Measurements from ENCODE around the gene FAM20C.

Gene FAM20C

DNA sequence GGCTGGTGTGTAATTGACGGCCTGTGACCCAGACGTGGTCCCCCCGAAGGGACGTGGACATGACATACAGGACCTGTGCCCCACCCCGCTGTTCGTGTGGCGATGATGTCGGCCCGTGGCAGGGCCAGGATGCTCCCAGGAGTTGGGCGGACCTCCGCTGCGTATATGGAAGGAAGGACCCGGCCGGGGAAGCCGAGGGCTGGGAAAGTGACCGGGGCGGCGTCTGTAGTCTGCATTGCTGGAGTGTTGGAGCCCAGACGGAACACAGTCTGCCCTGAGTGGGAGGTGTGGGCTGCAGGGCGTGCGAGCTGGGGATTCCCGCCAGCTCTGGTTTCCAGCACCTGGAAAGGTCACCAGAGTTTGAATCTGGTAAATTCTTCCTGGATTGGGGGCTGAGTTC, 52.6 kb downstream of the FAM20C start:
- DNase-seq (ENCODE audit: low read depth in 3 of 3) = no peak

DNA sequence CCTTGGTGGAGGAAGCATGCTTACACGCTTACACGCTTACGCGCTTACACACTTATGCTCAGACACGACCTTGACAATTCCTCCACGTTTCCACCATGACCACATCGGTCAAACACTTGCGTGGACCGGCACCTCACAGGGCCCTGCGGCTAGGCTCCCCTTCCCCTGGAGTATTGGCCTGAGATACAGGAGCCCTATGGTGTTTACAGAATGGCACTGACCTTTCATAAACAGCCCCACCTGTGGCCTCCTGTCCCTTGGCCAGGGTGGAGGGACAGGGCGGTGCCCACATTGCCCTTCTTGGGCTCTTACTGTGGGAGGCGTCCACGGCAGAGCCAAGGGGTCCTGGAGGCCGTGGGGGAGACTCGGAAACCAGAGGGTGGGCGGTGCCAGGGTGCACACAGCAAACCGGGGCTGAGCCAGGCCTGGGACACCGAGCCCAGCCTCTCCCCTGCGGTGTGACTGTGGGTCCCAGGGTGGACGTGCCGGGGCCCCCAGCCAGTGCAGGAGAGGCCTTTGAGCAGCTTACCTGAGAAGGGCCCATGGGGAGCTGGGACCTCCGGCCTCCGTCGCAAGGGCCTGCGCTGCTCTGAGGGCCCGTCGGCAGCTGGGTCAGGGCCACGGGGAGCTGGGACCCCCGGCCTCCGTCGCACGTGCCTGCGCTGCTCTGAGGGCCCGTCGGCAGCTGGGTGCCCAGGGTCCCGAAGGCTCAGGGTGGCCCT, 53.4 kb downstream of the FAM20C start:
- DNase-seq (ENCODE audit: low read depth in 3 of 3) = no peak

DNA sequence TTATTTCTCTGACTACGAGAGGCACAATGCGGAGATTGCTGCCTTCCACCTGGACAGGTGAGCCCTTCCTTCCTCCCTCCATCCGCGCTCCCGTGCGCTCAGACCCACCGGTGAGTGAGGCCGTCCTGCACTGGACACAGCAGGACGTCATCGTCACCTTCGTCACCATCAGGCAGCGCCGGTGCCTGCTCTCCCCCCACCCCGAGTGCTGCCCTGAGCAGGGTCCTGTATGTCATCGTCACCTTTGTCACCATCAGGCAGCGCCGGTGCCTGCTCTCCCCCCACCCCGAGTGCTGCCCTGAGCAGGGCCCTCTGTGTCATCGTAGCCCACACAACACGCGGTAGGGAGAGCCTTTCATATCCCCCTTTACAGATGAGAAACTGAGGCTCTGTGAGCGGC, 54.1 kb downstream of the FAM20C start:
- no peak for DNase-seq (ENCODE audit: low read depth in 3 of 3)

DNA sequence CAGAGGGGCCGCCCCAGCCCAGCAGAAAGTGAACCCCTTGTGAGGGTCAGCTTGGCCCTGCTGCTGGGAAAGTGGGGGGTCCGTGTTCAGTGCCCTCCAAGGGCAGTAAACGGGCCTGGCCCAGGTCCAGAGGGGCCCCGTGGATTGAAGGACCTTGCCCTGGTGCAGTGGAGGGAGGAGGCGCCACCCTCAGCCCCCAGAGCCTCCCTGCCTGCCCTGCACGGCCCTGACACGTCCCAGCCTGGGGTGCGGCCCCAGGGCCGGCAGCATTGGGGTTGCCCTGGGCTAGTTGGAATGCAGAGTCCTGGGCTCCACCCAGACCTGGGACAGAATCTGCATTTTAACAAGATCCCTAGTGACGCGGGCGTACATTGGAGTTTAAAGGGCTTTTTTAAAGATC, 54.8 kb downstream of the FAM20C start:
- DNase-seq (ENCODE audit: low read depth in 3 of 3) = no peak

DNA sequence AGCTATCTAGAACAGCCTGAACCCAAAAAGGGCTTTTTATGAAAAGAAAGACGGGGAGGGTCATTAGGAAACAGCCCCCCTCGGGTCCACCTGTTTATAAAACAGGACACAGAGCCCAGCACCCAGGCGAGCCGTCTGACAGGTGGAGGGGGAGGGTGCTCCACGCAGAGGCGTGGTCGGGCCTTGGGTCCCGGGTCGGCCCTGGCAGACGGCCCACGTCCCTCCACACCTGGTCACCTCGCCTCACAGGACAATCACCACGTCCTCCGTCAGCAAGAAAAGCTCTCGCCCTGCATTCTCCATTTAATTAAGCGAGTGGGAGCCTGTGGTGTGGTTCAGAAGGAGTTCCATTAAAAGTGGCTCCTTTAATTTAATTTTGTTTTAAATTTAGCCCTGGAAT, 55.3 kb downstream of the FAM20C start:
- DNase-seq (ENCODE audit: low read depth in 3 of 3) = no peak

DNA sequence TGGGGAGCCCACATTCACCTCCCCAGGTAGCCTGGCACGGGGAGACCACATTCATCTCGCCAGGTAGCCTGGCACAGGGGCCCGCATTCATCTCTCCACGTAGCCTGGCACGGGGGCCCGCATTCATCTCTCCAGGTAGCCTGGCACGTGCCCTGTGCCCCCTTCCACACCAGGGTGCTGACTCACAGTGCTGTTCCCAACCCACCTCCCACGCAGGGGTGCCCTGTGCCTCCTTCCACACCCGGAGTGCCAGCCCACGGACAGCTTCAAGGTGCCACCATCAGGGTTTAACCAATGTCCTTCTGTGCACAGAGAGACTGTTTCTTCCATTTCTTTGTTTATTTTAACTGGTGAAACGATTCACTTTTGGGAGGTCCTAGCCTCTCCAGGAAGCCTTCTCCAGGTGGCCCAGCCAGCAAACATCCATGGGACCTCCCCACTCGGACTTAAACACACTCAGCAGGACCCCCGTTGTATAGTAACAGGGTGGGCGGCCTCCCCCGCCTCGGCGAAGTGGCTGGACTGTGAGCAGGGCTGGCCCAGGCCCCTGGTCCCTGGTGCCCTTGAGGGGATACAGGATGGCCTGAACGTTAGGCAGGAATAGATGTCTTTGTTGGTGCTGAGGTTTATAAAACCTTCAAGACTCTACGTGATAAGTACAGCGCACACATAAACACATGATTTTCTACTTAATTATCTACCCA, 56.5 kb downstream of the FAM20C start:
- DNase-seq (ENCODE audit: low read depth in 3 of 3) = no peak

DNA sequence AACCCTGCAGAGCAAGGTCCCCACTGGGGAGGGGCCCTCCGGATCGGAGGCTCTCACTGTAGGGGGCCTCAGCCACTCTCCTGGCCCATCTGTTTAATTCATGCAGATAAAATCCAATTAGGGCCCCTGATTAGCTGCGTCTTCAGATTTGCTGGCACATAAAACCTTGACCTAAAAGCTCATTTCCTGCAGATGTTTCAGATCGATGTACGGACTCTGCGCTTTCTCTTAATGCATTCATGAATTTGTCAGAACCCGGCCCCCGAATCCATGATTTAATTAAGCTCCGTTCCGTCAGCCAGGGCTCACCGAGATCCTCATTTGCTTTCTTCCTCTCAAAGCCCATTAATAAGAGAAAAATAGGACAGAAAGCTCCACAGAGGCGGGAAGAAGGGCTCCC, 57.6 kb downstream of the FAM20C start:
- DNase-seq (ENCODE audit: low read depth in 3 of 3) = no peak

DNA sequence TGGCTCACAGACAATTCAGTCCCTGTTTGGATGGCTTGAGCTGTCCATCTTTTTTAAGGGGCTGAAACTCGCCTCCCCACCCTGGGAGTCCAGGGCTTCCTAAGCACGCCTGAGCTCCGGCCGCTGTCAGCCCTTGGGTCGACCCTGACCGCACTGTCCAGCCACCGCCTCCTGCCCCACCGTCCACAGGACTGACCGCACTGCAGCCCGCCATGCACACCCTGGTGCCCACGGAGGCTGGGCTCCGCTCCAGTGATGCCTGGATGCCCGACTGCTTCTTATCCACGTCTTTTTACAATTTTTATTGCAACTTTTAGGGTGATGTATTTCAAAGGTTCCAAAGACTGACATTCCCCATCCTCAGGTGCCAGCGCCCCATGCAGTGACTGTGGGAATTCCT, 58.2 kb downstream of the FAM20C start:
- DNase-seq (ENCODE audit: low read depth in 3 of 3) = no peak

DNA sequence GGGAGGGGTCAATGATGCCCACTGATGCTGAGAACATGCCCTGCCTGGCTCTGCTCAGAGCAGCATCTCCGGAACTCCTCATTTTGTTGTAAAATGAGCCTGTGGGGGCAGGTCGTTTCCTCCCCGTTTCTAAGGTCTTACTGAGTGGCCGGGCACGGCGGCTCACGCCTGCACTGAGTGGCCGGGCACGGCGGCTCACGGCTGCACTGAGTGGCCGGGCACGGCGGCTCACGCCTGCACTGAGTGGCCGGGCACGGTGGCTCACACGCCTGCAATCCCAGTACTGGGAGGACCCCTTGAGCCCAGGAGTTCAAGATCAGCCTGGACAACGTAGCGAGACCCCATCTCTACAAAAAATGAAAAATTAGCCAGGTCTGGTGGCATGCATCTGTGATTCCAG, 58.6 kb downstream of the FAM20C start:
- no peak for DNase-seq (ENCODE audit: low read depth in 3 of 3)

DNA sequence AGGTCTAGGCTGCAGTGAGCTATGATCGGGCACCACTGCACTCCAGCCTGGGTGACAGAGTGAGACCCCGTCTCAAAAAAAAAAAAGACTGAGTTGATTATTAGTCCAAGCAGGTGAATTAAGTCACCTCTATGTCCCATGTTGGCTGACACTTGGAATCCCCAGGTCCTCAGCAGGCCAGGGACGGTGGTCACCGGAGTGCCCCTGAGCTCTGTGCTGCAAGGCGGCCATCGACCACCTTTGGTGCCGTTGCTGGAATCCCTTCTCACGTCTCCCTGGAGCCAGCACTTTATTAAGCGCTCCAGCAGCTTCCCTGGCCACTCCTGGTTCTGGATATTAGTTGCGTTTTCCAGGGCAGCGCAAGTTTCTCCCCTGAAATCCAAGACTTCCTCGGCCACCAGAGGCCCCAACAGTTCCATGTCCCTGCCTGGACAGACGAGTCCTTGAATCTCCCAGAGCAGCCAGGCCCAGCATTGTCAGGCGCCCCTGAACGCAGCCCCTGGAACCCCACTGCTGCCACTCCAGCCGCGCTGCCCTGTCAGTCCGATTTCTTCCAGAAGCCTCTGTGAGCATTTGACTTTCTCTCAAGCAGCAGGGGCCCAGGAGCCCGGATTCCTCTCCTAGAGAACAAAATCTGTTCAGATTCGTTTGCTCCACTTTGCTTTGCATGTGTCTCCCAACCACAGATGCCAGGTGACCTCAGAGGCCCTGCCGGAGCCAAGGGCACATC, 59.2 kb downstream of the FAM20C start:
- no peak for DNase-seq (ENCODE audit: low read depth in 3 of 3)

DNA sequence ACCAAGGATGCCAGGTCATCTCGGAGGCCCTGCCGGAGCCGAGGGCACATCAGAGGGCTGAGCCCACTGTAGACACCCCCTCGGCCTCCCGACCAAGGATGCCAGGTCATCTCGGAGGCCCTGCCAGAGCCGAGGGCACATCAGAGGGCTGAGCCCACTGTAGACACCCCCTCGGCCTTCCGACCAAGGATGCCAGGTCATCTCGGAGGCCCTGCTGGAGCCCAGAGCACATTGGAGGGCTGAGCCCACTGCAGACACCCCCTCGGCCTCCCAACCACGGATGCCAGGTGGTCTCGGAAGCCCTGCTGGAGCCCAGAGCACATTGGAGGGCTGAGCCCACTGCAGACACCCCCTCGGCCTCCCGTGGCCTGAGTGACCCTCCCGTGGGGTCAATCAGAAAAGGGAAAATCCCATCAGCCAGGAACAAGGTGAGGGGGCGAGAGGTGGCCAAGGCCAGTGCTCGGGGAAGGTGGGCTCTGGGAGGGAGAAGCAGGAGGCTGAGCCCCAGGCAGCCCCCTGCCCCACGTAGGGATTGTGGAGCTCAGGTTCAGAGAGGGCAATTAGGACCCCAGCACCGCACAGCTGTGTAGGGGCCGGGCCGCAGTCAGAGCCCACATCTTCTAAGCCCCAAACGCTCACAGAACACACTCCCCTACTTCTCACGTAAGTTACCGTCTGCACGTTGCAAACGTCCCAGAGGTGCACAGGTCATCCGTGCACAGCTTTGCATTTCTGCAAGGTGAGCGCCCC, 60.0 kb downstream of the FAM20C start:
- DNase-seq (ENCODE audit: low read depth in 3 of 3) = no peak

DNA sequence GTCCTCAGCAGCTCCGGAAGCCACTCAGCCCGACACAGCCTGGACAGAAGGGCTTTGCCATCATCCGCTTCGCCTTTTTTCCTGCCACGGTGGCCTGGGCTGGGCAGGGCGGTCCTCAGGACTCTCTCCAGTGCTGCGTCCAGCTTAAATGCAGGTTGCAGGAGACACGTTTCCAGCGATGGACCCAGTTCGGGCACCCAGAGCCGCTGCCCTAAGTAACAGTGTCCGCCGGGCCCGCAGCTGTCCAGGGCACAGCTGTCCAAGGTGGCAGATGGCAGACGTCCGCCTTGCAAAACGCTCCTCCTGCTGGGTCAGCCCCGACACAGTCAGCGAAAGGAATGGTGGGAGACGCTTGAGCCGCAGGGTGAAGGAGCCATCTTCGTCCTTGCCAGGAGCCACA, 60.6 kb downstream of the FAM20C start:
- DNase-seq (ENCODE audit: low read depth in 3 of 3) = no peak

DNA sequence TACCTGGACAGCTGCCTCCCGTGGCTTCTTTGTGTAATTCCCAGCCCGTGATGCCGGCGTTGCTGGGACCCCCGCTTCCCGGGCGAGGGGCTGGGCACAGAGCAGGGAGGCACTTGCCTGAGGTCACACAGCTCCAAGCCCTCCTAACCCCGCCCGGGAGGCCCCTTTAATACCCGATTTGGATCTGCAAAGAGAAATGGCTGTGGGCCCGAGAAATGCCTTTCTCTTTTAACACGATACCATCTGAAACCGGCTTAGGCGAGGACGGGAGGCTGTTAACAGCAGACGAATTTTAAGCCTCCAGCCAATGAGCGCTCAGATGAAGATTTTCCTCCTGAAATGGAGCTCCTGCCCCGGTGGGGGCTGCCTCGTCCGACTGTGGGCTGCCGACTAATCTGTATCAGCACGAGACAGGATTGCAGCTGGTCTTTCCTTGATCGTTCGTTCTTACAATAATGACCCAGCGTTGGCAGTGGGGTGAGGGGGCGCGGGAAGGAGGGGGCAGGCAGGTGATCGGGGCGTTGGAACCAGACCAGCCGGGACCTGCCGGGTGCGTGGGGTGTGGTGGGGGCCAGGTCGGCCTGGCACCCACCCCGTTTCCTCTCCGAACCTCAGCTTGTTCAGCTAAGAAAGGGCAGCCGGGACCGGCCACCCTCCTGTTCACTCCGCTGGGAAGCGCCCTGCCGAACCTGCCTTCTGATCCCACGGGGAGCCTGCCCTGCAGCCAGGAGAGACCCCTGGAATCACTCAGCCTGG, 61.4 kb downstream of the FAM20C start:
- no peak for DNase-seq (ENCODE audit: low read depth in 3 of 3)

DNA sequence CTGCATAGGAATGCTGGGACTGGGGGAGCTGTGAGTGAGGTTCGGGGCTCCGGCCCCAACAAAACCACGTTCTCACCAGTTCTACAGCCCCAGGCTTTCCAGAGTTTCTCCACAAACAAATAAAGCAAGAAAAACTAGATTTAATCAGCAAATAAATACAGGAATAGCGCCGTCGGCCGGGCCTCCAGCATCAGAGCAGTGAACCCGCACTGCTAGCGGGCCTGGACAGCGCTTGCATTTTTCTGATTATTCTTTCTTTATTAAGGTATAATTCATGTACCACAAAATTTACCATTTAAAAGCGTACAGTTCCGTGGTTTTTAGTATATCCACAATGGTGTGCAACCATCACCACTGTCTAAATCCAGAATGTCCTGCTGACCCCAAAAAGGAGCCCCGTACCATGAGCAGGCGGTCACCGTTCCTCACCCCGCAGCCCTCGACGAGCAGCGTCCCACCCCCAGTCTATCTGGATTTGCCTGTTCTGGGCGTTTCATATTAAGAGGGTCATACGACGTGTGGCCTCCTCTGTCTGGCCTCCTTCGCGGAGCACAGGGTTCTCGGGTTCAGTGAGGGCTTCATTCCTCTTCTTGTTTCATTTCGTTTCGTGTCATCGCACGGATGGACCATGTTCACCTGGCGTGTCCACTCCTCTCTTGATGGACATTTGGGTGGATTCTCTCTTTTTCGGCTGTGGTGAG, 62.1 kb downstream of the FAM20C start:
- no peak for DNase-seq (ENCODE audit: low read depth in 3 of 3)

DNA sequence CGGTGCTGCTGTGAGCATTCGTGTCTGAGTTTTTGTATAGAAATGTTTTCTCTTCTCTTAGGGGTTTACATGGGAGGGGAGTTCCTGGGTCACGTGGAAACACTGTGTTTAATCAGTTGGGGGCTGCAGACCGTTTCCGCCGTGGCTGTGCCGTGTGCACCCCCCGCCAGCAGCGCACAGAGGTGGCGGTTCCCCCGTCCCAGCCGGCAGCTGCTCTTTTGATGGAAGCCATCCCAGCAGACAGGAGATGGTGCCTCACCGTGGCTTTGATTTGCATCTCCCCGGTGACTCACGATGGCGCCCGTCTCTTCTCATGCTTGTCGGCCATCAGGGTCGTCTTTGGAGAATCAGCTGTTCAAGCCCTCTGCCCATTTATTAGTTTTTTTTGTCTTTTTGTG, 62.7 kb downstream of the FAM20C start:
- DNase-seq (ENCODE audit: low read depth in 3 of 3) = no peak

DNA sequence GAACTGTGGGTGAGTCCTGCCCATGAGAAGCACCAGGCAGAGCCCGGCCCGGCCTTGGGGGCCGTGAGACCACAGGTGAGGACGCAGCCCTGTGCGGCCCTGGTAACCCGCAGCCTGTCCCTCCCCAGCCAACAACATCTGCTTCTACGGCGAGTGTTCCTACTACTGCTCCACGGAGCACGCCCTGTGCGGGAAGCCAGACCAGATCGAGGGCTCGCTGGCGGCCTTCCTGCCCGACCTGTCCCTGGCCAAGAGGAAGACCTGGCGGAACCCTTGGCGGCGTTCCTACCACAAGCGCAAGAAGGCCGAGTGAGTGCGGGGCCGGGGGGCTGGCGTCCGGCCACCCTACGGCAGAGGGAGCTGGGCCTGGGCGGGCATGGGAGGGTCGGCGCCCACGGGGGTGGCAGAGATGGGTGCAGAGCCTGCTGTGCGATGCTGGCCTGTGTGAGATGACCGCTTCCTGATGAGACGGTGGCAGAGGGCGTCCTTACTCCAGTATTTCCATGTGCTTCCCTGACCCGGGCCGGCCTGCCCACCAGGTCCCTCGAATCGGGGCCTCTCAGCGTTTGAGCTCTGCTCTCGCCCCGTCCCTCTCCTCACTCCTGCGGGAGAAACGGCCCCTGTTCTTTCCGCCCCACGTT, 63.5 kb downstream of the FAM20C start:
- no peak for DNase-seq (ENCODE audit: low read depth in 3 of 3)

DNA sequence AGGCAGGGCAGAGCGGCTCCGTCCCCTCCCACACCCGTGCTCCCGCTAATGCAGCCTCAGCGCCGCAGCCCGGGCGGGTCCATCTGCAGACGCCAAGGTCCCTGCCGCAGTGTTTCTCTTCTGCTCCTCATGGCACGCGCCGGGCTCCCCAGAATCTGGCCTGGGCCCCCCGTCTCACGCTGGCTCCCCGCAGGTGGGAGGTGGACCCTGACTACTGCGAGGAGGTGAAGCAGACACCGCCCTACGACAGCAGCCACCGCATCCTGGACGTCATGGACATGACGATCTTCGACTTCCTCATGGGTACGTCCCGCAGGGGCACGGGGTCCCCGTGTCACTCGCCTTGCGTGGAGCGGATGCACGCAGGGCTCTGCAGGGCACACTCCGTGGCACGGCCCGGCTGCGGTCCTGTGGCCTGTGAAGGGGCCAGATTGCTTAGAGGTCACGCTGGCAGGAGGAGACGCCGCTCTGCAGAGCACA, 64.1 kb downstream of the FAM20C start:
- DNase-seq (ENCODE audit: low read depth in 3 of 3) = no peak

DNA sequence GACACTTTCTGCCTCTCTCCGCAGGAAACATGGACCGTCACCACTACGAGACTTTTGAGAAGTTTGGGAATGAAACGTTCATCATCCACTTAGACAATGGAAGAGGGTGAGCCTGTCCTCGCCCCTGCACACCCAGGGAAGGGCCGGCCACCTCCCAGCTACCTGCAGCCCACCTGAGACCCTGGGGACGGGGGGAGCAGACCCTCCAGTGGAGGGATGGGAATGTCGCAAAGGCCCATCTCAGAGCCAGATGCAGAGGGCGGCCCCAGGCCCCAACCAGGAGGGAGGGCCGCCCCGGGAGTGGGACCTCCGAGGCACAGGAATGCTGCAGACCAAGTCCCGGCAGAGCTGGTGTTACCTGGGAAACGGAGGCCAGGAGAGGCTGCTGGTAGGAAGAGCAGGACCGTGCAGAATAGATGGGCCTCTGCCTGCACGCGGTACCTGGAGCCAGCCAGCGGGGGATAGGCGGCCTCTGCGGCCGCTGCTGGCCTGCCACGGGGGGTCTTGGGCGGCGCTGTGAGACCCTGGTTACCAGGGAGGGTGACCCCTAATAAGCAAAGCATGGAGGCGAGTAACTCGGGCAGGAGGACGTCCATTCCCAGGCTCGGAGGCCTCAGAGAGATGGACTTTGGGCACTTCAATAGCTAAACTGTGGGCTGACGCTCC, 64.7 kb downstream of the FAM20C start:
- no peak for DNase-seq (ENCODE audit: low read depth in 3 of 3)

DNA sequence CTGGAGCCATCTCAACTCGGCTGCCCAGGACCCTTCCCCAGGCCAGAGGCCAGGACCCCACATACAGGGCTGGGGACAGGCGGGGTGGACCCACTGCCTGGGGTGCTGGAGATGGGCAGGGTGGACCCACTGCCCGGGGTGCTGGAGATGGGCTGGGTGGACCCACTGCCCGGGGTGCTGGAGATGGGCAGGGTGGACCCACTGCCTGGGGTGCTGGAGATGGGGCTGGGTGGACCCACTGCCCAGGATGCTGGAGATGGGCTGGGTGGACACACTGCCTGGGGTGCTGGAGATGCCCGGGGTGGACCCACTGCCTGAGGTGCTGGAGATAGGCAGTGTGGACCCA, 65.2 kb downstream of the FAM20C start:
- no peak for DNase-seq (ENCODE audit: low read depth in 3 of 3)

All from stimulated activated CD4-positive, alpha-beta T cell treated with anti-CD3 and anti-CD28 coated beads, TNF-alpha, amount 100 ng/mL, for 48 hours (primary cell).